Testis (tissue), 2 donors: ENCODE results near the gene GINS3.

Experiments used
- CTCF ChIP-seq, 3 experiments: fragments of 450-650 bp in 2 of 3; fragments of 200-600 bp in 1 of 3; sonication (generic) in 1 of 3; IDR thresholded peaks; one replicate each; pipeline ENCODE4 v1.5.1; 2016 to 2019; ENCODE audit warnings: antibody characterized with exemption in 3 of 3, mild to moderate bottlenecking in 2 of 3, moderate library complexity in 1 of 3
- POLR2A ChIP-seq: fragments of 450-650 bp; IDR thresholded peaks from one replicate; pipeline ENCODE4 v1.6.1; 2017; ENCODE audit warnings: antibody characterized with exemption, mild to moderate bottlenecking, moderate library complexity

GRCh38 chr16:58452640-58453039 lies 60.4 kb downstream of the GINS3 start:
- no peak for TF ChIP-seq CTCF (IDR thresholded peaks at IDR 0.05)
- no peak for TF ChIP-seq POLR2A
